ENCODE data around the gene MPND.

- TF ChIP-seq CTCF (conservative IDR thresholded peaks at IDR 0.05): no peak
- TF ChIP-seq ZFX (IDR thresholded peaks at IDR 0.05): no peak
These were observed 39.4 kb upstream of the MPND start for GRCh38 chr19:4303819-4304537.
